HG03159 (cell line): ENCODE measurements around the gene ATP6V1G1.

Experiments
- ATAC-seq: cut with Tn5 transposase; IDR thresholded peaks from one replicate; pipeline ENCODE4 v1.9.1; 2021; ENCODE audit warnings: mild to moderate bottlenecking, moderate library complexity; ENCODE audit not compliant: unreplicated experiment

The ATP6V1G1 gene

GRCh38 chr9:114611516-114612271, 24.1 kb downstream of the ATP6V1G1 start:
- peak; percentile 31 for ATAC-seq

- no peak for ATAC-seq
Measured at GRCh38 chr9:114612272-114612923, 24.8 kb downstream of the ATP6V1G1 start.

DNA sequence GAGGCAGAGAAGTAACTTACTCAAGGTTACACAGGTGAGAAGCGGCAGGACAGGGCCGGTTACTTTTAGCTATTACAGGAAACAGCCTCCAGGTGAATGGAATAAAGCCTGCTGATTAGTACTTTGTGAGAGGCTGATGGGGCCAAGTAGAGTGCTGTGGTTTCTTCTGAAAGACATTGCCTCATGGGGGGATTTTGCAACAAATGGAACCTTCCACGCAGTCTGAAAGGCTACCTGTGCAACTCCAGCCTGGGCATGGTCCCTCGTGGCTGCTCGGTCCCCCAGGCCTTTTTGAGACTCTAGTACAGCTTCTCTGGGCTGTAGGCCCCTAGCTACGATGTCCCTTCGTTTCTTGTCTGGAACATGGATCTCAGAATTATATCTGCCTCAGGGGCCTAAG, 25.5 kb downstream of the ATP6V1G1 start:
- no peak for ATAC-seq

DNA sequence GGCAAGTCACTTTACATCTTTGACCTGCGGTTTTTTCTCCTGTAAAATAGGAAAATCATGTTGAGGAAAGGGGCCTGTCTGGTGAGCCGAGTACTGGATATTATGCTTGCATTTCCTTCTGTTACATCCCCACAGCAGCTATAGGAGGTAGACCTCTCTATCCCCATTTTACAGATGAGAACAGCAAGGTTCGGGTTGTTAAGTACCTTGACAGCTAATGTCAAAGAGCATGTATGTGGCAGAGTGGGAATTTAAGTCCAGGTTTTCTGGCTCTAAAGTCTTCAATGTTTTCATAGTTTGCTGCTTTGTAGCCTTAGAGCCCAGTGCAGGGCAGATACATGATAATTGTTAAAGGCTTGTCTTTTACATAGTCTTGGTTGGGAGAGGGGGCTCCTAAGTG, 26.4 kb downstream of the ATP6V1G1 start:
- no peak for ATAC-seq

DNA sequence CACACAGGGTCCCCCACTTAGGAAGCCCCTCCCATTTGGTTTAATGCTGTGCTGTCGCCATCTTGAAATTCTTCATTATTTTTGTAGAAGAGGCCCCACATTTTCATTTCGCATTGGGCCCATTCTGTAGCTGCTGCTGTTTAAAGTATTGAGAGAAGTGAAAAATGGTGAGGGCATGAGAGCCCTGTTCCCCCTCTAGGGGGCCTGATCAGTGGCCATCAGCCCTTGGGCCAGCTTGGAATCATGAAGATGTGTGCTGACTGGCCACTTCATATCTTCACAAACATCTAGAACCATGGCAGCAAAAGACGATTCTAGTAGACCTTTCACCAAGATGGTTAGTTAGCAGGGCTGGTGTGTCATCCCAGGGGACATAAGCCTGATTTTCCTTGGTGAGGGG, 26.8 kb downstream of the ATP6V1G1 start:
- ATAC-seq, result no peak

GRCh38 chr9:114616684-114617520, 29.3 kb downstream of the ATP6V1G1 start:
- peak; percentile 59 for ATAC-seq

DNA sequence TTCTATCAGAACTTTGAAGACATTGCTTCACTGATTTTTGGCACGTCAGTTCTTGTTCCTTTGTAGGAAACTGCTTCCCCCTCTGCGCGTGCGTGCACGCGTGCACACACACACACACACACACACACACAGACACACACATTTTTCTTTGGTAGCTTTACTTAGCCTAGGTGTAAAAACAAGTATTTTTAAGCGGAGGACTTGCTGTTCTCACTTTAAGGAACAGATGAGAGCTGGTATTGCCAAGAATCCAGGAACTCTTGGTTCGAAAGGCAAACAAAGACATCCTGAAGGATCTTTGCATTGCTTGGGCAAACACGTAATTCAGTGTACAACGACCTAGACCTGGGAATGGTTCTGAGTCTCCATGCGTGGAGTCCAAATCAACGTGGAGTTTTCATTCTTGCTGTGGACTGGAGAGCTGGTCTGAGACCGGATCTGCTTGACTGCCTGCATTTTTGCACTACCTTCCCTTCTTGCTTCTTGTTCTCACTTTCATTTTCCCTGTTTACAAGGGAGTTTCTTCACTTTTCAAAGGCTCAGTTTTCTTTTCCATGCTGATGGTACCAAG, 31.7 kb downstream of the ATP6V1G1 start:
- peak; percentile 47 for ATAC-seq

- ATAC-seq, result no peak
Measured at GRCh38 chr9:114621561-114621960, 34.0 kb downstream of the ATP6V1G1 start.

DNA sequence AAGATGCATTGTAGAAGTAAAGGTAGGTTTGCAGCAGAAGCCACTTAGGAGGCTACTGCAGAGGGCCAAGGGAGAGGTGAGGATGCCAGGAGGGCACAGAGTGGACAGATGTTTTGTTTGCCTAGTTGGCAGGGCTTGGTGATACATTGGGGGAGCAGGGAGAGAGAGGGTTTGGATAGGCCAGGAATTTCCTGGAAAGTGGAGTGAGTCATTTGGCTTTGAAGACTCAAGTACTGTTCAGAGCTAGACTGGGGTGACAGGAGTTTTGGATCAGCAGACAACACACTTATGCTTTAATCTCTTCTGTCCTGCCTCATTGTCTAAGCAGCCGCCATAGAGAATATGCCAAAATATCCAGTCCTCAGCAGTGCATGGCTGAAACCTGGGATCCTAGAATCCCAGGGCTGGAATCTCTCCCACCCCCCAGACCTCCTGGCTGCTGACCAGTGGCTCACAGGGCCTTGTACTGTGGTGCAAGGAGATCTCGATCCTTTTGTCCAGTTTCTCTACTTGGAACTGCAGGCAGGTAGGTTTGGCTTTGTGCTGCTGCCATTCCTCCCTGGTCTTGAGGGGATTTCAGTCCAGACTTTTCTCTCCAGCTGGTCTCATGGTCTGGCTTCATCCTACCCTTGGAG, 34.5 kb downstream of the ATP6V1G1 start:
- no peak for ATAC-seq

- ATAC-seq, result no peak
Measured at GRCh38 chr9:114624677-114625076, 37.1 kb downstream of the ATP6V1G1 start.

DNA sequence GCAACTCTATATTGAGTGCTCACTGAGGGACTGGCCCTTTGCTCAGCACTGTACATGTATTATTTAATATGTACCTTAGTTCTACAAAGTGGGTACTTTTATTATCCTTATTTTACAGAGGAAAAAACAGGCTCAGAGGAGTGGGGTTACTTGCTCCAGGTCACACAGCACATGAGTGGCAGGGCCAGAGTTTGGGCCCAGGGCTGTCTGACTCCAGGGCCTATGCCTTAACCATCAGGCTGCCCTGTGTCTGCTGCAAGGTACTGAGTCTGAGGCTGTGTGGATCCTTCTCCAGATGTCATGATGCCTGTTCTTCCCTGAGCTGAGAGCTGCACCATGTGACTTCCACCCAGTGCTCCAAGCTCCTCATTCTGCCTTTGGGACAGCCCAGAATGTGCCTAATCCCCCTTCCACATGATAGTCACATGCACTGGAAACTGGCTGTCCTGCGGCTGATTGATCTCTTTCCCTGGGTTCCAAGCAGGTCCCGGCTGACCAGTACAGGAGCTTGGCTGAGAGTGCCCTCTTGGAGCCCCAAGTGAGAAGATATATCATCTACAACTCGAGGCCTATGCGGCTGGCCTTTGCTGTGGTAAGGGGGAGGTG, 38.9 kb downstream of the ATP6V1G1 start:
- ATAC-seq, result no peak

DNA sequence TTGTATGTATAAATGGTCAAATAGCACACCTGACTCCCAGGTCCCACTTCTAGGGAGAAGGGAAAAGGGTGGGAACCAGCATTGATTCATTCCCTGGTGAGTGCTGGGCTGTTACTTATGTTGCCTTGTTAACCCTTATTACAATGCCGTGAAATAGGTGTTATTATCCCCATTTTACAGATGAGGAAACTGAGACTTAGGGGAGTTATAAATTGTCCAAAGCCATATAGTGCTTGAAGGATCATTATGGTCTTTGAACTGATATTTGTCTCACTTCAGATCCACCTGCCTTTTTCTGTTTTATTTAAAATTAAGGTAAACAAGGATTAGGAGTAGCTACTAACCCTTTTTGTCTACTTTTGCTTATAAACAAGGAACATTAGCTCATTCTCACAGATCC, 40.0 kb downstream of the ATP6V1G1 start:
- no peak for ATAC-seq

DNA sequence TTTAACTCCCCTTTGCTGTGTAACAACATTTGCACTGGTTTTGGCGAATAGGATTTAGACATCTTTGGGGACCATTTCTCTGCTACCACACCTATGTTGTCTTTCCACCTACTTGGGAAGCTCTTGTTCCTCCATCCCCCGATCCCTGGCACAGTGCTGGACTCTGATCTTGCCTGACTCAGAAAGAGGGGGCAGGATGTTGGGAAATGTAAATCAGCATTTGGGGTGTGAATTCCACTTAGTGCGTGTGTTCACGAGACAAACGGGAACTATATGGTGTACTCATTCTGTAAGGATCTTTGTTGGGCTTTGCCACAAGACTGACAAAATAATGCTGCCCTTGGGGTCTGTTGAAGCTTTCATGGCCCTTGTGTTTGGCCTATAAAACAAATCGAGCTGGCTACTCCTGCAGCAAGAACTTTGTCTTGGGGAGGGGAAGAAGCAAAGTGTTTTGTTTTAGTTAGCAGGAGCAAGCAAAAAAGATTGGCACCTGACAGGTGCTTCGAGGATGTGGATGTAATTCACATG, 42.1 kb downstream of the ATP6V1G1 start:
- ATAC-seq, result no peak

DNA sequence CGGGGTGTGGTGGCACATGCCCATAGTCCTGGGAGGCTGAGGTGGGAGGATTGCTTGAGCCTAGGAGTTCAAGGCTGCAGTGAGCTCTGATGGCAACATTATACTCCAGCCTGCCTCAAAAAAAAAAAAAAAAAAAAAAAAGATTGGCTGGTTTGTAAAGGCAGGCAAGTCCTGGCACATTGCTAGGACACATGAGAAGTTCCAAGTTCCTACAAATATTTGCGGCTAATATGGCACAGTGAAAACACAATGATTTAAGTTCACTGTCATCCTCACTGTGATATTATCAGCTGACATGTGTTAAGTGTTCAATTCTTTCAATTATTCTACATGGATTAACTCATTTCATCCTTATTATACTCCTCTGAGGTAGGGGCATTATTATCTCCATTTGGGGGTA, 43.6 kb downstream of the ATP6V1G1 start:
- ATAC-seq, result no peak

- no peak for ATAC-seq
Measured at GRCh38 chr9:114633438-114634089, 46.0 kb downstream of the ATP6V1G1 start.

GRCh38 chr9:114634387-114634786, 46.8 kb downstream of the ATP6V1G1 start:
- no peak for ATAC-seq

GRCh38 chr9:114638404-114638803, 50.8 kb downstream of the ATP6V1G1 start:
- no peak for ATAC-seq

- ATAC-seq, result no peak
Measured at GRCh38 chr9:114641967-114642366, 54.4 kb downstream of the ATP6V1G1 start.

- ATAC-seq, result no peak
Measured at GRCh38 chr9:114643001-114643400, 55.4 kb downstream of the ATP6V1G1 start.

DNA sequence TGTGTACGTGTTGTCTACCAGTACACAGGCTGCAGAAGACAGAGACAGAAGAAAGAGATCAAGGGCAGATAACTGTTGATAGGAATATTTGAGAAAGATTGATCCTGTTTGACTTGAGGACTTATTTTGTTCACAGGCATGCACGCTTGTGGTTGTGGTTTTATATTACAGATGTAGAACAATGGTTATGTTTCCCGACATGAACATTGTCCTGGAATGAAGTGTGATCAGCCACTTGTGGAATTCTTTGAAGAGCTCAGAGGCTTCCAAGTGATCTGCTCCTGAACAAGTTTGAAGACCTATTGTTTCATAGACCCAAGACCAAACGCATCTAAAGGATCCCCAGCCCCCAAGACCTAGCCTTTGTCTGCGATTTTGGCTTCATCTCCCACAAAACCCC, 56.3 kb downstream of the ATP6V1G1 start:
- ATAC-seq, result no peak
